Stimulated activated CD8-positive, alpha-beta memory T cell treated with anti-CD3 and anti-CD28 coated beads, Interleukin-15, amount 100 ng/mL, for 24 hours (primary cell): ENCODE measurements around the gene ERCC5.

ENCODE experiments used
- DNase-seq: peaks from one replicate; pipeline ENCODE4 v3.0.0-alpha.2; 2020; ENCODE audit warnings: low read depth

The ERCC5 gene

GRCh38 chr13:102845289-102845629 lies 573 bp upstream of the ERCC5 start:
- DNase-seq = no peak

- peak; percentile 21 for DNase-seq
Observed at GRCh38 chr13:102846261-102847015, 606 bp downstream of the ERCC5 start.

- DNase-seq = no peak
Observed at GRCh38 chr13:102847272-102848234, 1.7 kb downstream of the ERCC5 start.

- DNase-seq = no peak
Observed at GRCh38 chr13:102848956-102849355, 3.1 kb downstream of the ERCC5 start.

GRCh38 chr13:102852556-102852955 lies 6.7 kb downstream of the ERCC5 start:
- no peak for DNase-seq

- DNase-seq = no peak
Observed at GRCh38 chr13:102854675-102855074, 8.8 kb downstream of the ERCC5 start.

GRCh38 chr13:102856557-102856956 lies 10.7 kb downstream of the ERCC5 start:
- DNase-seq = no peak

GRCh38 chr13:102862624-102863210 lies 16.9 kb downstream of the ERCC5 start:
- no peak for DNase-seq

GRCh38 chr13:102863590-102863989 lies 17.8 kb downstream of the ERCC5 start:
- DNase-seq = no peak

GRCh38 chr13:102868366-102868936 lies 22.6 kb downstream of the ERCC5 start:
- DNase-seq = no peak

GRCh38 chr13:102869948-102870676 lies 24.3 kb downstream of the ERCC5 start:
- no peak for DNase-seq

- no peak for DNase-seq
Observed at GRCh38 chr13:102870677-102871415, 25.0 kb downstream of the ERCC5 start.

GRCh38 chr13:102872131-102872530 lies 26.3 kb downstream of the ERCC5 start:
- DNase-seq = no peak

GRCh38 chr13:102872531-102872930 lies 26.7 kb downstream of the ERCC5 start:
- DNase-seq = no peak

GRCh38 chr13:102873653-102874052 lies 27.8 kb downstream of the ERCC5 start:
- DNase-seq = no peak

GRCh38 chr13:102875256-102875655 lies 29.4 kb downstream of the ERCC5 start:
- DNase-seq = no peak

- no peak for DNase-seq
Observed at GRCh38 chr13:102877303-102877702, 31.5 kb downstream of the ERCC5 start.

- DNase-seq = no peak
Observed at GRCh38 chr13:102878481-102878880, 32.6 kb downstream of the ERCC5 start.

GRCh38 chr13:102879793-102880499 lies 34.1 kb downstream of the ERCC5 start:
- DNase-seq = no peak
